OCI-LY3 (cell line): ENCODE data around the gene OR52M1.
A peak's percentile ranks its signal among the peaks of the same experiment; 100 is the strongest.
"Not testable (repeated sequence)": the region's sequence is repeated elsewhere in the genome, so short reads cannot be mapped to it uniquely, and the experiment has no call there.

ENCODE experiments used
- H2AFZ ChIP-seq: fragments of 200-600, 300-600 bp; shearing (Covaris generic); 2 replicates; pipeline ENCODE4 v1.6.0; 2014; ENCODE audit warnings: antibody characterized with exemption, low read depth, low read length
- H3K27ac ChIP-seq: fragments of 200-600, 300-600 bp; sonication (generic); 2 replicates; pipeline ENCODE4 v1.5.1; 2014; ENCODE audit warnings: mild to moderate bottlenecking, low read length, moderate library complexity, mixed read lengths
- H3K27me3 ChIP-seq: fragments of 200-600, 300-600 bp; sonication (generic); 2 replicates; pipeline ENCODE4 v1.6.1; 2014; ENCODE audit warnings: low read depth, low read length, mixed read lengths
- H3K36me3 ChIP-seq: fragments of 200-600, 300-600 bp; sonication (generic); replicated peaks from 2 replicates; pipeline ENCODE3; 2014; ENCODE audit warnings: low read depth, low read length, mixed read lengths
- H3K4me1 ChIP-seq: fragments of 300-600, 200-600 bp; sonication (generic); 2 replicates; pipeline ENCODE4 v1.6.1; 2014; ENCODE audit warnings: low read length, mixed read lengths
- H3K4me2 ChIP-seq: fragments of 200-600, 300-600 bp; sonication (generic); 2 replicates; pipeline ENCODE4 v1.6.1; 2014; ENCODE audit warnings: low read length, mixed read lengths
- H3K4me3 ChIP-seq: fragments of 300-600, 200-600 bp; sonication (generic); 2 replicates; pipeline ENCODE4 v1.5.1; 2014; ENCODE audit warnings: antibody characterized with exemption, mild to moderate bottlenecking, low read length, moderate library complexity
- H3K79me2 ChIP-seq: fragments of 300-600, 200-600 bp; shearing (Covaris generic); 2 replicates; pipeline ENCODE4 v1.6.1; 2014; ENCODE audit warnings: mild to moderate bottlenecking, low read length, mixed read lengths
- H3K9ac ChIP-seq: fragments of 300-600, 200-600 bp; shearing (Covaris generic); 2 replicates; pipeline ENCODE4 v1.6.0; 2014; ENCODE audit warnings: mild to moderate bottlenecking, low read length, moderate library complexity
- H3K9me3 ChIP-seq: fragments of 200-600, 300-600 bp; shearing (Covaris generic); 2 replicates; pipeline ENCODE4 v1.6.1; 2014; ENCODE audit warnings: low read length, mixed read lengths; ENCODE audit not compliant: insufficient read depth
- H4K20me1 ChIP-seq: fragments of 200-600, 300-600 bp; sonication (generic); 2 replicates; pipeline ENCODE4 v1.6.1; 2016; ENCODE audit warnings: low read length, mixed read lengths; ENCODE audit not compliant: insufficient read depth
- EZH2phosphoT487 ChIP-seq: fragments of 200-600 bp; shearing (Covaris generic); IDR thresholded peaks from 2 replicates; pipeline ENCODE4 v1.6.1; 2018; ENCODE audit warnings: antibody characterized with exemption, mixed run types, low read depth
- TF ChIP-seq, protein P1 (sequence below): fragments of 200-600, 300-600 bp; sonication (generic); IDR thresholded peaks from 2 replicates; pipeline ENCODE4 v1.5.1; 2014; ENCODE audit warnings: antibody characterized with exemption, low read length, low read depth

The OR52M1 gene

DNA sequence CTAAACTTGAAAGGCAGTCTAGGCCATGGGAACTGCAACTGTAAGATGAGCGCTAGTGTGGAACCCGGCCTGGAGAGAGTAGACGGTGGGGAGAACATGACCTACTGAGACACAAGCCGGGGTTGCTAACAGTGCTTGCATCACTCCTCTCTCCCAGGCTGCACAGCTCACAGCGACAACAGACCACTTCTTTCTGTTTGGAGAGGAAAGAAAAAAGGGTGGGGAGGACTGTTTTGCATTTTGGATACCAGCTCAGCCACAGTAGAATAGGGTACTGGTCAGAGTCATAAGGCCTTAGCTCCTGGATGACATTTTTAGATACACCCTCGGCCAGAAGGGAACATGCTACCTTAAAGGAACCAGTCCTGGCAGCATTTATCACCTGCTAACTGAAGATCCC lies 22.2 kb upstream of the OR52M1 start:
- no peaks in the 10 kb centered on the region for H3K79me2 ChIP-seq
- no peaks in the 10 kb centered on the region for H4K20me1 ChIP-seq
- no peak for TF ChIP-seq EZH2phosphoT487
- TF ChIP-seq, protein P1, sequence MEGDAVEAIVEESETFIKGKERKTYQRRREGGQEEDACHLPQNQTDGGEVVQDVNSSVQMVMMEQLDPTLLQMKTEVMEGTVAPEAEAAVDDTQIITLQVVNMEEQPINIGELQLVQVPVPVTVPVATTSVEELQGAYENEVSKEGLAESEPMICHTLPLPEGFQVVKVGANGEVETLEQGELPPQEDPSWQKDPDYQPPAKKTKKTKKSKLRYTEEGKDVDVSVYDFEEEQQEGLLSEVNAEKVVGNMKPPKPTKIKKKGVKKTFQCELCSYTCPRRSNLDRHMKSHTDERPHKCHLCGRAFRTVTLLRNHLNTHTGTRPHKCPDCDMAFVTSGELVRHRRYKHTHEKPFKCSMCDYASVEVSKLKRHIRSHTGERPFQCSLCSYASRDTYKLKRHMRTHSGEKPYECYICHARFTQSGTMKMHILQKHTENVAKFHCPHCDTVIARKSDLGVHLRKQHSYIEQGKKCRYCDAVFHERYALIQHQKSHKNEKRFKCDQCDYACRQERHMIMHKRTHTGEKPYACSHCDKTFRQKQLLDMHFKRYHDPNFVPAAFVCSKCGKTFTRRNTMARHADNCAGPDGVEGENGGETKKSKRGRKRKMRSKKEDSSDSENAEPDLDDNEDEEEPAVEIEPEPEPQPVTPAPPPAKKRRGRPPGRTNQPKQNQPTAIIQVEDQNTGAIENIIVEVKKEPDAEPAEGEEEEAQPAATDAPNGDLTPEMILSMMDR: no peak
- H3K4me3 ChIP-seq: no peak overlapping the region
- no peak overlapping the region for H2AFZ ChIP-seq
- H3K4me2 ChIP-seq: no peak overlapping the region
- no peaks in the 10 kb centered on the region for H3K9me3 ChIP-seq
- 0 out of 2 replicates have a peak, but pooled peaks cover under 1% of the 10 kb centered on the region for H3K27me3 ChIP-seq
- no peaks in the 10 kb centered on the region for H3K36me3 ChIP-seq
- H3K4me1 ChIP-seq: no peaks in the 10 kb centered on the region
- no peak overlapping the region for H3K27ac ChIP-seq
- no peak overlapping the region for H3K9ac ChIP-seq

DNA sequence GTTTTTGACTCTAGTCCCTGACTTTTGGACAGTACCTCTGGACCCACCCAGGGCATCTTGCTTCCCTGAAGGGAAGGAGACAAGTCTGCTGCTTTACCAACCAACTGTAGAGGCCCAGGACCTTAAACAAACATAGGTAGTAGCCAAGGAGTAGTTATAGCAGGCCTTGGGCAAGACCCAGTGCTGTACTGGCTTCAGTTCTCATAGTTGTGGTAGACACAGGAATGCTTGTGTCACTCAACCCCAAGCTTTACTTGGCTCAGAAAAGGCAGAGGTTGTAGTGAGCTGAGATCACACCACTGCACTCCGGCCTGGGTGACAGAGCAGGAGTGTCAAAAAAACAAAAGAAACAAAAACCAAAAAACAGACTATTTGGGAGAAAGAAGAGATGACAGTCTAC lies 21.3 kb upstream of the OR52M1 start:
- no peaks in the 10 kb centered on the region for H3K36me3 ChIP-seq
- no peak overlapping the region for H2AFZ ChIP-seq
- H3K4me1 ChIP-seq: no peaks in the 10 kb centered on the region
- no peaks in the 10 kb centered on the region for H4K20me1 ChIP-seq
- H3K4me3 ChIP-seq: no peak overlapping the region
- no peak overlapping the region for H3K4me2 ChIP-seq
- H3K9ac ChIP-seq: no peak overlapping the region
- H3K9me3 ChIP-seq: no peaks in the 10 kb centered on the region
- H3K27me3 ChIP-seq: no peaks in the 10 kb centered on the region
- H3K27ac ChIP-seq: no peak overlapping the region
- H3K79me2 ChIP-seq: no peaks in the 10 kb centered on the region
- no peak for TF ChIP-seq EZH2phosphoT487
- TF ChIP-seq, protein P1: no peak

DNA sequence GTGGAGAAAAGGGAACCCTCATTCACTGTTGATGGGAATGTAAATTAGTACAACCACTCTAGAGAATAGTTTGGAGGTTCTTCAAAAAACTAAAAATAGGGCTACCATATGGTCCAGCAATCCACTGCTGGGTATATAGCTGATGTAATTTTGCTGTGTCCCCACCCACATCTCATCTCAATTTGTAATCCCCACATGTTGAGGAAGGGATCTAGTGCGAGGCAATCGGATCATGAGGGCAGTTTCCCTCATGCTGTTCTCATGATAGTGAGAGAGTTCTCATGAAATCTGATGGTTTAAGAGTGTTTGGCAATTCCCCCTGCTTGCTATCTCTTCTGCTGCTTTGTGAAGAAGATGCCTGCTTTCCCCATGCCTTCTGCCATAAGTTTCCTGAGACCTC lies 17.1 kb upstream of the OR52M1 start:
- no peak for TF ChIP-seq EZH2phosphoT487
- no peaks in the 10 kb centered on the region for H3K4me1 ChIP-seq
- H3K4me3 ChIP-seq: no peak overlapping the region
- H3K9me3 ChIP-seq: no peaks in the 10 kb centered on the region
- H2AFZ ChIP-seq: no peak overlapping the region
- peaks cover 17% of the 10 kb centered on the region; the same call in 1 of the 2 replicates for H3K27me3 ChIP-seq
- H3K4me2 ChIP-seq: no peak overlapping the region
- H3K36me3 ChIP-seq: no peaks in the 10 kb centered on the region
- H3K79me2 ChIP-seq: no peaks in the 10 kb centered on the region
- no peak overlapping the region for H3K9ac ChIP-seq
- no peaks in the 10 kb centered on the region for H4K20me1 ChIP-seq
- H3K27ac ChIP-seq: no peak overlapping the region

DNA sequence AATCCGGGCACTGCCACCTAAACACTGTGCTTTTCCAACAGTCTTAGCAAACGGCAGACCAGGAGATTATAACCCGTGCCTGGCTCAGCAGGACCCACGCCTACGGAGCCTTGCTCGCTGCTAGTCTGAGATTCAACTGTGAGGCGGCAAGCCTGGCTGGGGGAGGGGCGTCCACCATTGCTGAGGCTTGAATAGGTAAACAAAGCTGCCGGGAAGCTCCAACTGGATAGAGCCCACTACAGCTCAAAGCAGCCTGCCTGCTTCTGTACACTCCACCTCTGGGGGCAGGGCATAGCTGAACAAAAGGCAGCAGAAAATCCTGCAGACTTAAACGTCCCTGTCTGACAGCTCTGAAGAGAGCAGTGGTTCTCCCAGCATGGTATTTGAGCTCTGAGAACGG lies 13.3 kb upstream of the OR52M1 start:
- not testable (repeated sequence) for H3K4me3 ChIP-seq, H3K79me2 ChIP-seq, H2AFZ ChIP-seq, H3K36me3 ChIP-seq, H3K4me1 ChIP-seq, H3K4me2 ChIP-seq, H3K27ac ChIP-seq, H3K9me3 ChIP-seq, H3K9ac ChIP-seq, H4K20me1 ChIP-seq
- peaks cover 17% of the 10 kb centered on the region; the same call in 1 of the 2 replicates for H3K27me3 ChIP-seq

DNA sequence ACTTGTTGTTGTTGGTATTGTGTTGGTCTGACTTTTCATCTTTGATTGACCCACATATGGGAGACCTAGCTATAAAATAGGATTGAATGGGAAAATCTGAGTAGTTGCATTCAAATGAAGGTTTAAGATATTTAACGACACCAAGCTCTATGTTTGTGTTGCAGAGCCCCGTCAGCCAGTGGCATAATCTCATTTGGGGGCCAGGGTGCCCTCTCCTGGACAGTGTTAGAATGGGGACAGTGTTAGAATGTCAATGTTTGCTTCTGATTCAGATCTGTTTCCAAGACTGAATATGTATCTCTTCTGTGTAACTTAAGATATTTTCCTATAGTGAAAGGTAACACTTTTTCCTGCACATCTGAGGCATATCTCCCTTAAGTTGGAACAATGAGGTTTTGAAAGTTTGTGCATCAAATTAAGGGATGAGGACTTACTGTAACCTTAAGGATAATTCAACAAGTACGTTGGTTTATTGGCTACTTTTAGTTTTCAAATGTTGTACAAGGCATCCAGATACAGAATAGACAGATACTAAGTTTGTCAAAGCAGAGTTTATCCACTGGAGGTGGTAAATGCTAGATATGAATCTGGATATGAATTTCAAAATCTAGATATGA lies 5.3 kb upstream of the OR52M1 start:
- Histone ChIP-seq H3K27me3 (0 out of 2 replicates have a peak, but pooled peaks cover 15% of the 10 kb centered on the region), H3K4me2 (no peak overlapping the region), H3K36me3 (no peaks in the 10 kb centered on the region), H3K27ac (no peak overlapping the region), H3K4me1 (no peaks in the 10 kb centered on the region), H3K4me3 (no peak overlapping the region), H3K9me3 (no peaks in the 10 kb centered on the region), H2AFZ (no peak overlapping the region), H3K9ac (no peak overlapping the region), H3K79me2 (no peaks in the 10 kb centered on the region), H4K20me1 (no peaks in the 10 kb centered on the region)
- no peak for TF ChIP-seq EZH2phosphoT487
- TF ChIP-seq, protein P1: peak; percentile 72
